NCI-H2107 treated with DMSO at 0.1 percent for 48 hours (cell line): Measurements from ENCODE around the gene GPSM1.

Experiments used
- DNase-seq: peaks from one replicate; lab custom pipeline; 2025; ENCODE audit not compliant: unreplicated experiment; lab: John Stamatoyannopoulos, UW

The GPSM1 gene

DNA sequence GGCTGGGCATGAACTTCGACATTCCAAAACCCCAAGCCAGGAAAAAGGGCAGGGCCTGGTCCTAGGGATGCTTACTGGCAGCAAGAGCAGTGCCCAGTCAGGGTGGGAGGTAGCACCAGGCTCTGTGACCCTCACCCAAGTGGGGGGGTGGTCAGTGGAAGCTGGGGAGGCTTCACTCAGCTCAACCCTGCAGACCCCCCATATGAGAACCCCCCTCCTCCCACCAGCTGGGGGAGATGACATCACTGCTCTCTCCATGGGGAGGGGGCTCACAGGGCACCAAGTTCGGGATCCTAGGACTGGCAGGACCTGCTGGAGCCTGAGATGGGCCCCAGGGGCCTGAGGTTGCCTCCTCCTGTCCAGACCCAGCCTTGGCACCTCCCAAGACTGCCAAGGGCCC, 31.5 kb downstream of the GPSM1 start:
- DNase-seq: no peak

DNA sequence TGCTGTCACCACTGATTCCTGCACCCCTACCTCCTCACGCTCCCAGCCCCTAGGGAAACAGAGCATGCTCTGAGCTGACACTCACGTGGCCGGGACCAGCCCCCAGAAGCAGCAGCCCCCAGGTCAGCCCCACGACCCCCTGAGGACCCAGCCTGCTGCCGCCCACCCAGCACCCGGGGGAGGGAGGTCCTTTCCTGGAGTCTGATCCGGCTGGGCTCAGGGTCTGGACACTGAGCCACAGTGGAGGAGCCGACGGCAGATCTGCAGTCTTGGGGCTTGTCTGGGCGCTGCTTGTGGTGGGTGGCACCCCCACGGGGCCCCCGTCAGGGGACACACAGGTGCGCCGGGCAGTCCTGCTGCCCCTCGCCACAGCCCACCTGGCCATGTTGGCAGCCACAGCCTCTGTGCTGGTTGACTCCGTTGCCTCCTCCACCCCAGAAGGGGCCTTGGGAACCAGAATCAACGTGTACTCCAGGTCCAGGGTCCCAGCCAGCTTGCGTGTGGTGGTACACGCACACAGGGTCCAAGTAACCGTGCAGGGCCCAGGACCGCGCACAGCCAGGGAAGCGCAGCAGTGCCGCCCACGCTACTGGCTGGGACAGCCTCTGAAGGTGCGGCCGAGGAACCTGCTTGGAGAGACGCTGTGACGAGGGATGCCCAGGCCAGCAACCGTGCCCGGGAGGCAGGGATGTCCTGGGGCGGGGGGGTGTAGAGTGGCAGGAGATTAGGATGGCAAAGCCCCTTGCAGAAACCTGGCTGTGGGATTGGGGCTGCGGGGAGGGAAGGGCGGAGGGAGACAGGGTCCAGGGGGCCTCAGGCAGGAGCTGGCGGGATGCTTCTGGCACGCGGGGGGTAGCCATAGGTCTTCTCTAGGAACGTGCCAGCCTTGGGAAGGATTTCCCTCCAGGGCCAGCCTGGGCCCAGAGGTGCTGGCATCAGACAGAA, 32.7 kb downstream of the GPSM1 start:
- no peak for DNase-seq

GRCh38 chr9:136361047-136361753, 33.9 kb downstream of the GPSM1 start:
- DNase-seq: no peak

- no peak for DNase-seq
Observed at GRCh38 chr9:136361754-136362449, 34.6 kb downstream of the GPSM1 start.

GRCh38 chr9:136362450-136362784, 35.1 kb downstream of the GPSM1 start:
- no peak for DNase-seq

DNA sequence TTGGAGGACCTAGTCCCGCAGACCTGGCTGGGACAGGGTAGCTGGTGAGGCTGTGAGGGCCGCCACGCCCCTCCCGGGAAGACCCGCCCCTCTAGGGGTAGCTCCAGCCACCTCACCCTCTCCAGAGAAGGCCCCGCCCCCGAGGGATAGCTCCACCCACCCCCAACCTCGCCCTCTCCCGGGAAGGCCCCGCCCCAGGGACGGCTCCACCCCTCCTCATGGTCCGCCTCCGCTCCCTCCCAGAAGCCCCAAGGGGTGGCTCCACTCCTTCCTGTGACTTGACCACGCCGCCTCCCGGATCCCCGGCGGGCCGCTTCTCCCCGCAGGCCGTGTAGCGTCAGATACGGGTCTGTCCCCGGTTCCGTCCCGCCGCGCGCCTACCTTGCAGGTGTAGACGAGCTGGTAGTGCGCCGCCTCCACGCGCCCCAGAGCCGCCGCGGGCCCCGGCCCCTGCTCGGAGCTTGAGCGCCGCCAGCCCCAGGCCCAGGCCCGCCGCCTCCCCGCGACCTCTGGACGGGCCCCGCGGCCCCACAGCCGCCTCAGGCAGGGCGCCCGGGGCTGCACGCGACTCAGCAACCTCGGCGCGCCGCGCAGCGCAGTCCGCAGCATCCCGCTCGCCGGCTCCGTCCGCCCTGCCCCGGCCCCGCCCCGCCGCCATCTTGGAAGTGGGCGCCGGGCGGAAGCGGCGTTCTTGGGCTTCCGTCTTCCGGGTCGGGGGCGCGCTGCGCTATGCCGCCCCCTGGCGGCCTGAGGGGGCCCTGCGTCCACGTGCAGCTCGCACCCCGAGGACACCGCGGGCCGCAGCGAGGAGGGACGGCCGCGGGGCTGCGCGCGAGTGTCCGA, 36.0 kb downstream of the GPSM1 start, which contains the start of gene DNLZ:
TSS of gene DNLZ (minus strand) at position 639 of the 843 bp plus-strand sequence. CDS start at position 609, 30 bp downstream.
- DNase-seq: peak; percentile 57

GRCh38 chr9:136363949-136364748, 36.8 kb downstream of the GPSM1 start:
- DNase-seq: no peak

GRCh38 chr9:136364942-136365774, 37.8 kb downstream of the GPSM1 start:
- no peak for DNase-seq

DNA sequence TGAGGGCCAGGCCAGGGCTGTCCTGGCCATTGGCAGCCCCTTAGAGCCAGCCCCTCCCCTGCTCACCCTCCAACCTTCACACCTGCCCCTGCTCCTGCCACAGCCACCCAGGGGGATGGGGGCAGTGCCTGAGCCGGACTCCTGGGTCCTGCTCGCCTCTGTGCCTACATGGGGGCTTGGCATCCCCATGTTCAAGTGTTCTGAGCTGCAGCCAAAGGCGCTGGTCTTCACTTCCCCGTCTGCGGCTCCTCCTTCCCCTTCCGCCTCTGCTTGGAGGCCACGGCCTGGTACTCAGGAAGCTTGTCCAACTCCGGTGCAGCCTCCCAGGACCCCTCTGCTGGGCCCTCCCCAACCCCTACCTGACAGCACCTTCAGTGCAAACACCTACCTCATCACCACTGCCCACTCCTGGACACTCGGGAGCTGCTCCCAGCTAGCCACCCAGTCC, 38.5 kb downstream of the GPSM1 start:
- DNase-seq: no peak

- DNase-seq: no peak
Observed at GRCh38 chr9:136366826-136367225, 39.5 kb downstream of the GPSM1 start.

DNA sequence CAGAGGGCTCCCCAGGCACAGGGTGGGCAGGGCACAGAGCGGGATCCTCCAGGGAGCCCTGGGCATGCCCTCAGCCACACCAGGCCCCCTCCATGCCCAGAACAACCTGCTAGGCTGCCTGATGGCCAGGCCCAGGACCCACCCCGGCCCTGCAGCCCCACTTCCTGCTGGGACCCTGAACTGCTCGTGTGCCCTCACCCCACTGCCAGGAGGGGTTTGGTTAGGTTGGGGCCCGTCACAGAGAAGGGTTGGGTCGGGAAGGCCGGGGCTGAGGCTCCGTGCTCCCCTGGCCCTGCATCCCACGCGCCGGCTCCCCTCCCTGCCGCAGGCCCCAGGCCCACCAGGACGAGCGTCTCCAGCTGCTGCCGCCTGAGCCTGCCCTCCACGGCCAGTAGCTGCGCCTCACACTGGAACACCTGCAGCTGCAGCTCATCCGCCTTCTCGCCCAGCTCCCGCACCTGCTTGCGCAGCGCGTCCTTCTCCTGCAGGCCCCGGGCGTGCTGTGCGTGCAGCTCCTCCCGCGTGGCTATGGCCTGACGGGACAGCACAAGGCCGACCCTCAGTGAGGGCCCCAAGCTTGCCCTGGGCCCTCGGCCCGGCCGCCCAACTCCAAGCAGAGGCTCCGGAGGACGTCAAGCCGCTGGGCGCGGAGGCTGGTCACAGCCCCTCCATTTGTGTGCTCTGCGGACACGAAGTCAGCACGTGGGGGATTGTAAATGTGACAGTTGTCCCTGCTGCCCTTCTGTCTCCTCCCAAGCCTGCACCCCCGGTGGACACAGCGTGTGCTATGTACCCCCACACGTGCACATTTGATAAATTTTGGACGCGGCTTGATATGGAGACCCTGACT, 40.2 kb downstream of the GPSM1 start:
- no peak for DNase-seq

DNA sequence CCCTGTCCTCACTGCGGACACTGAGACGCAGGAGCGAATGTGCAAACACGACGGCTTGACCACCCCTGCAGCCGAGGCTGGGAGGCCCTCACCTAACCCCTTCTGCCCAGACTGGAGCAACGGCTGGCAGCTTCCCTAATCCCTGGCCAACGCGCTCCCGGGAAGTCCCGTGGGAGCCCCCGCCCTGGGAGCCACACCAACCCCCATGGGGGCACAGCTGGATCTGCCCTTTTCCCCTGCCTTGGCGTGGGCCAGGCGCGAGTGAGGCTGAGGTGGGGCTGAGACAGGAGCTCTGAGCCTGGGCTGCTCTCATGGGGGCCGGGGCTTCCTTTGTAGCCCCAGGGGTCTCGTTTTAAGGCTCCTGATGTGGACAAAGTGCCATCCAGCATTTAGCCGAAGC, 40.9 kb downstream of the GPSM1 start:
- no peak for DNase-seq

DNA sequence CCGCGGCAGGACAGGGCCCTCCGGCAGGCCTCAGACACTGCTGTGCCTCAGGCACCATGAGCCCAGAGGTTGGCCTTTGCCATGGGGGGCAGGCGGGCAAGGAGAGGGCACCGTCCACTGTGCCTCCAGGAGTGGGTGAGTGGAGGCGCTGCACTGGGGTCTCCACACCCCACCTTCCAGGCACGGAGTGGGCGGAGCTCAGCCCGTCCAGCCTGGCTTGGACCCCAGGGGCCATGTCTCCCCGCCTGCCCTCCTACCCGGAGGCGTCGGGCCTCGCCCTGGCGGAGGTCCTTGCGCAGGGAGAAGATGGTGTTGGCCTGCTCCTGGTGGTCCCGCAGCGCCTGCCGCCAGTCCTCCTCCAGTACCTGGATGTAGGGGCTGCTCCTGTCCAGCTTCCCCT, 42.7 kb downstream of the GPSM1 start:
- no peak for DNase-seq

- DNase-seq: no peak
Observed at GRCh38 chr9:136370687-136371532, 43.6 kb downstream of the GPSM1 start.

GRCh38 chr9:136371533-136371880, 44.2 kb downstream of the GPSM1 start:
- no peak for DNase-seq

DNA sequence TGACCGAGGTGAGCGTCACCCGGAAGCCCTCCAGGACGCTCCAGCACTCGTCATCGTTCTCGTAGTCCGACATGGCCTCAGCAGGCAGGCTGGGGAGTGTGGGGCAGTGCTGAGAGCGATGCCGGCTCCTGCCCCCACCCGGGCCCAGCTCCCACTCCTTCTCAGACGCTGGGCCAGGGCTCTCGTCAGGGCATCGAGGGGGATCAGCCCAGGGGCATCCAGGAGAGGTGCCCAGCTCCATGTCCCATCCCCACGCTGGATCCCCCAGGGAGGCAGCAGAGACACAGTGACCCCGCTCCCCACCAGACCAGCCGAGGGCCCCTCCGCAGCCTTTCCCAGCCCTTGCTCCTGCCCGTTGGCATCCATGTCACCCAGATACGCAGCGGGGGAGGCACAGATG, 44.7 kb downstream of the GPSM1 start:
- no peak for DNase-seq
